Measurements from ENCODE around the gene PHF24.

Gene PHF24

GRCh38 chr9:34956648-34957047, 1.4 kb upstream of the PHF24 start:
- no peak for TF ChIP-seq CTCF (IDR thresholded peaks at IDR 0.05; ENCODE audit: insufficient read depth, low read depth, low read length, missing control alignments)
- DNase-seq (ENCODE audit: low read depth), result peak; percentile 43
- no peak overlapping the region for H3K4me3 ChIP-seq (ENCODE audit: low read depth, low read length)

GRCh38 chr9:34958411-34958982, 412 bp downstream of the PHF24 start:
- H3K4me3 ChIP-seq (ENCODE audit: low read depth, low read length), result no peak overlapping the region
- TF ChIP-seq CTCF (IDR thresholded peaks at IDR 0.05; ENCODE audit: insufficient read depth, low read depth, low read length, missing control alignments), result no peak
- no peak for DNase-seq (ENCODE audit: low read depth)

- TF ChIP-seq CTCF (IDR thresholded peaks at IDR 0.05; ENCODE audit: insufficient read depth, low read depth, low read length, missing control alignments), result no peak
- DNase-seq (ENCODE audit: low read depth), result no peak
- no peak overlapping the region for H3K4me3 ChIP-seq (ENCODE audit: low read depth, low read length)
Observed at GRCh38 chr9:34959461-34959860, 1.4 kb downstream of the PHF24 start.

GRCh38 chr9:34961574-34962490, 3.7 kb downstream of the PHF24 start:
- peak; percentile 20 for DNase-seq (ENCODE audit: low read depth)
- TF ChIP-seq CTCF (IDR thresholded peaks at IDR 0.05; ENCODE audit: insufficient read depth, low read depth, low read length, missing control alignments), result no peak

GRCh38 chr9:34962546-34962945, 4.5 kb downstream of the PHF24 start:
- no peak for DNase-seq (ENCODE audit: low read depth)
- H3K4me3 ChIP-seq (ENCODE audit: low read depth, low read length), result no peak overlapping the region
- no peak for TF ChIP-seq CTCF (IDR thresholded peaks at IDR 0.05; ENCODE audit: insufficient read depth, low read depth, low read length, missing control alignments)

More at GRCh38 chr9:34961574-34962490, 3.7 kb downstream of the PHF24 start:
- H3K4me3 ChIP-seq (ENCODE audit: low read depth, low read length), result no peak overlapping the region

GRCh38 chr9:34963552-34963951, 5.5 kb downstream of the PHF24 start:
- no peak for TF ChIP-seq CTCF (IDR thresholded peaks at IDR 0.05; ENCODE audit: insufficient read depth, low read depth, low read length, missing control alignments)
- H3K4me3 ChIP-seq (ENCODE audit: low read depth, low read length), result no peak overlapping the region
- DNase-seq (ENCODE audit: low read depth), result no peak
